HAP-1 (cell line): ENCODE measurements around the gene HECTD1.

Experiments
- DNase-seq, 2 experiments: peaks; one replicate each; pipeline ENCODE4 v3.0.0-alpha.2; 2016 to 2020; ENCODE audit warnings: low spot score in 2 of 2
- H3K27me3 ChIP-seq: fragments of 250-450 bp; sonication (Bioruptor Pico); 2 replicates; pipeline ENCODE4 v1.5.1; 2020; ENCODE audit warnings: low read depth, mild to moderate bottlenecking, moderate library complexity
- H3K36me3 ChIP-seq: fragments of 250-450 bp; sonication (Bioruptor Pico); replicated peaks from 2 replicates; pipeline ENCODE4 v1.5.1; 2020; ENCODE audit warnings: mild to moderate bottlenecking
- H3K4me1 ChIP-seq: fragments of 250-450 bp; sonication (Bioruptor Pico); 2 replicates; pipeline ENCODE4 v1.5.1; 2020; ENCODE audit warnings: mild to moderate bottlenecking
- H3K4me3 ChIP-seq: fragments of 250-450 bp; sonication (Bioruptor Pico); 2 replicates; pipeline ENCODE4 v1.5.1; 2020; ENCODE audit warnings: mild to moderate bottlenecking, moderate library complexity
- H3K9me3 ChIP-seq: fragments of 250-450 bp; sonication (Bioruptor Pico); 2 replicates; pipeline ENCODE4 v1.5.1; 2020; ENCODE audit warnings: mild to moderate bottlenecking, moderate library complexity
- in situ Hi-C: fragments of 300-500 bp; cut with MboI; formaldehyde crosslinking; loops from 3 replicates; pipeline ENCODE4 v1.14.3; 2020; ENCODE audit warnings: low sequenced_read_pairs, inconsistent platforms, mixed read lengths

HECTD1 gene

GRCh38 chr14:31172084-31172483 is 35.5 kb downstream of the HECTD1 start:
- no peaks in the 10 kb centered on the region for H3K9me3 ChIP-seq
- no peaks in the 10 kb centered on the region for H3K27me3 ChIP-seq
- in situ Hi-C loops: loop anchor here (10.0 kb wide), 1 partner anchor 183 kb away; no protein-coding TSS in a partner anchor
- H3K36me3 ChIP-seq: peaks cover 60% of the 10 kb centered on the region
- DNase-seq: no peak
- H3K4me1 ChIP-seq: no peaks in the 10 kb centered on the region
- H3K4me3 ChIP-seq: no peak overlapping the region

DNA sequence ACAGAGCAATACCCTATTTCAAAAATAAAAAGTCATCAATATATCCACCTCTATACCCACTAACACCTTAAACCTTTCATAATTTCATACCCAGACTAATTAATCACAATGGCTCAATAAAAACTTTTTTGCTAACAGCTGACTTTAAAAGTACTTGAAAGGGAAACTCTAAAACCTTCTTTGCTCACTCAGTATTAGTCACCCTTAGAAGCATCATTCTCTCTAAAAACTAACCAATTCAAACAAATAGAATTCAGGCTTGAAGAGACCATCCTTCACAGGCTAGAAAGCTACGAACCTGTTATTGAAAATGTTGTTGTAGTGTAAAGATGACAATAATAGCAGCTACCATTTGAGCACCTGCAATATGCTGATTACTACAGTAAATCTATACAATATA is 37.2 kb downstream of the HECTD1 start:
- Histone ChIP-seq H3K27me3 (no peaks in the 10 kb centered on the region), H3K9me3 (no peaks in the 10 kb centered on the region), H3K4me1 (no peaks in the 10 kb centered on the region), H3K36me3 (peaks cover 62% of the 10 kb centered on the region), H3K4me3 (no peak overlapping the region)
- in situ Hi-C loops: loop anchor here (10.0 kb wide), 1 partner anchor 184 kb away; no protein-coding TSS in a partner anchor
- DNase-seq: no peak

DNA sequence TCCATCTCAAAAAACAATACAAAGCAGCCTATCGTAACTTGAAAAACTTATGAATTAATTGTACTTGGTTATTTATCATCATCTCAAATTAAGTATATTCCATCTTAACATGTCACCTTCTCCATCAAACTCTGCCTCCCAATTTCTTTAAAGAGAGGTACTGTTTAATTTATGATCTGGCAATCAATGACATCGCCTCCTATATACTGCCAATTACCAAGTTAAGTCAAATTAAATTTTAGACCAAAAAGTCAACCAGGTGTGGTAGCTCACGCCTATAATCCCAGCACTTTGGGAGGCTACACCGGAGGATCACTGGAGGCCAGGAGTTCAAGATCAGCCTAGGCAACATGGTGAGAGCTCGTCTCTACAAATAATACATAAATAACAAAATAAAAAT is 37.7 kb downstream of the HECTD1 start:
- Histone ChIP-seq H3K36me3 (peaks cover 60% of the 10 kb centered on the region), H3K4me3 (no peak overlapping the region), H3K9me3 (no peaks in the 10 kb centered on the region), H3K27me3 (no peaks in the 10 kb centered on the region), H3K4me1 (no peaks in the 10 kb centered on the region)
- in situ Hi-C loops: loop anchor here (10.0 kb wide), 1 partner anchor 185 kb away; no protein-coding TSS in a partner anchor
- DNase-seq: no peak

DNA sequence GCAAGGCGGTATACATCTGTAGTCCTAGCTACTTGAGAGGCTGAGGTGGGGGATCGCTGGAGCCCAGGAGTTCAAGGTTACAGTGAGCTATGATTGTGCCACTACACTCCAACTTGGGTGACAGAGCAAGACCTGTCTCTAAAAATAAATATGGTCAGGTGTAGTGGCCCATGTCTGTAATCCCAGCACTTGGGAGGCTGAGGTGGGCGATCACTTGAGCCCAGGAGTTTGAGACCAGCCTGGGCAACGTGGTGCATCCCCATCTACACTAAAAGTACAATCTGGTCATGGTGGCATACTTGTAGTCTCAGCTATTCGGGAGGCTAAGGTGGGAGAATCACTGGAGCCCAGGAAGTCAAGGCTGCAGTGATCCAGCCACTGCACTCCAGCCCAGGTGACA is 40.6 kb downstream of the HECTD1 start:
- peaks cover 52% of the 10 kb centered on the region for H3K36me3 ChIP-seq
- H3K4me1 ChIP-seq: no peaks in the 10 kb centered on the region
- no peaks in the 10 kb centered on the region for H3K9me3 ChIP-seq
- no peak overlapping the region for H3K4me3 ChIP-seq
- in situ Hi-C loops: no loop called here
- H3K27me3 ChIP-seq: no peaks in the 10 kb centered on the region
- DNase-seq: no peak

DNA sequence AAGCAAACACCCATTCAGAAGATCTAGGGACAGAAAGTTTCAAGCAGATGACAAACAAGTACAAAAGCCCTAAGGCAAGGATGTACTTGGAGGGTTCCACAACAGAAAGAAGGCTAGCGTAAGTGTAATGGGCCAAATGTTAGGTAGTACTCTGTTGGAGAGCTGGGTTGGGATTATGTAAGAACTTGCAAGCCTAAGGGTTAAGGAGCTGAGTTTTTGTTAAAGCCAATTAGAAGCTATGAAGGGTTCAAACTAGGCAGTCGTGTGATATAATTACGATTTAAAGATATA is 41.4 kb downstream of the HECTD1 start:
- no peak overlapping the region for H3K4me3 ChIP-seq
- in situ Hi-C loops: no loop called here
- H3K27me3 ChIP-seq: no peaks in the 10 kb centered on the region
- no peaks in the 10 kb centered on the region for H3K4me1 ChIP-seq
- no peak for DNase-seq
- no peaks in the 10 kb centered on the region for H3K9me3 ChIP-seq
- H3K36me3 ChIP-seq: peaks cover 46% of the 10 kb centered on the region

DNA sequence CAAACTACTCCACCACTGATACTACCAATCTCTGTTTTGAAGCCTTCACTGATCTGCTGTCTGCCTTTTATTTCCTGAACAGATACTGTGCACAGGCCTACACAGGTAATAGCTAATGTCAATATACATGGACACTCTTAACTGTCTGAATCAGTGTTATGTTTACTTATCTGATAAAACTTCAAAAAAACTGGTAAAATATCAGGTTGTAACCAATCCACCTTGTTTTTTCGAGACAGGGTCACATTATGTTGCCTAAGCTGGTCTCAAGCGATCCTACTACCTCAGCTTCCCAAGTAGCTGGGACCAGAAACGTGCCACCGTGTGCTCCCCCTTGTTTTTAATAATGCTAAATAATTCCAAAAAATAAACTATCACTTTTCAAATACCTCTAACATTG is 43.5 kb downstream of the HECTD1 start:
- Histone ChIP-seq H3K4me1 (no peaks in the 10 kb centered on the region), H3K4me3 (no peak overlapping the region), H3K9me3 (no peaks in the 10 kb centered on the region), H3K27me3 (no peaks in the 10 kb centered on the region), H3K36me3 (peaks cover 34% of the 10 kb centered on the region)
- in situ Hi-C loops: no loop called here
- no peak for DNase-seq

DNA sequence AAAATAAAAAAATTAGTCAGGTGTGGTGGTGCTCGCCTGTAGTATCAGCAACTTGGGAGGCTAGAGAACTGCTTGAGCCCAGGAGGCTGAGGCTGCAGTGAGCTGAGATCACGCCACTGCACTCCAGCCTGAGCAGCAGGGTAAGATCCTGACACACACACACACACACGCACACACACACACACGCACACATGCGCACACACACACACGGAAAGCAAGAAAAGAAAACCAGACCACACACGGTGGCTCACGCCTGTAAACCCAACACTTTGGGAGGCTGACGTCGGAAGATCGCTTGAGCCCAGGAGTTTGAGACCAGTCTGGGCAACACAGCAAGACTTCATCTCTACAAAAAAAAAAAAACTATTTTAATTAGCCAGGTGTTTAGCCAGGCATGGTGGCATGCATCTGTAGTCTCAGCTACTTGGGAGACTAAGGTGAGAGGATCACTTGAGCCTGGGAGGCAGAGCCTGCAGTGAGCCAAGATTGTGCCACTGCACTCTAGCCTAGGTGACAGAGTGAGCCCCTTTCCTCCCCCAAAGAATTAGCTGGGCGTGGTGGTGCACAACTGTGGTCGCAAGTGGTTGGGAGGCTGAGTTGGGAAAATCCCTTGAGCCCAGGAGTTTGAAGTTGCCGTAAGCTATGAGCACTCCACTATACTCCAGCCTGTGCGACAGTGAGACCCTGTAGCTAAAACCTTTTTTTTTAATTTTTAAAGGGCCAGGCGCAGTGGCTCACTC is 44.5 kb downstream of the HECTD1 start:
- H3K36me3 ChIP-seq: peaks cover 40% of the 10 kb centered on the region

GRCh38 chr14:31161274-31161673 is 46.3 kb downstream of the HECTD1 start:
- H3K4me3 ChIP-seq: no peak overlapping the region
- peaks cover 37% of the 10 kb centered on the region for H3K36me3 ChIP-seq
- in situ Hi-C loops: no loop called here
- H3K27me3 ChIP-seq: no peaks in the 10 kb centered on the region
- no peaks in the 10 kb centered on the region for H3K9me3 ChIP-seq
- no peaks in the 10 kb centered on the region for H3K4me1 ChIP-seq
- no peak for DNase-seq

More for the DNA sequence above, 44.5 kb downstream of the HECTD1 start:
- Histone ChIP-seq H3K27me3 (no peaks in the 10 kb centered on the region), H3K9me3 (no peaks in the 10 kb centered on the region), H3K4me3 (no peak overlapping the region), H3K4me1 (no peaks in the 10 kb centered on the region)
- in situ Hi-C loops: no loop called here
- no peak for DNase-seq

GRCh38 chr14:31159682-31160296 is 47.8 kb downstream of the HECTD1 start:
- no peaks in the 10 kb centered on the region for H3K4me1 ChIP-seq
- no peaks in the 10 kb centered on the region for H3K9me3 ChIP-seq
- no peak overlapping the region for H3K4me3 ChIP-seq
- no peak for DNase-seq
- peaks cover 38% of the 10 kb centered on the region for H3K36me3 ChIP-seq
- no peaks in the 10 kb centered on the region for H3K27me3 ChIP-seq
- in situ Hi-C loops: no loop called here

DNA sequence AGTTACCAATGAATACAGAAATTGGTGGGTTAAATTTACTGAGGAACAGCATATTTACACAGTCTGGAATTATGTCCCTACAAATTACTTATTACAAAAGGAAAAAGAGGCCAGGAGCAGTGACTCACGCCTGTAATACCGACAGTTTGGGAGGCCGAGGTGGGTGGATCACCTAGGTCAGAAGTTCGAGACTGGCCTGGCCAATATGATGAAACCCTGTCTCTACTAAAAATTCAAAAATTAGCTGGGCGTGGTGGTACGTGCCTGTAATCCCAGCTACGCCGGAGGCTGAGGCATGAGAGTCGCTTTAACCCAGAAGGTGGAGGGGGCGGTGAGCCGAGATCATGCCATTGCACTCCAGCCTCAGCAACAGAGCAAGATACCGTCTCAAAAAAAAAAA is 52.6 kb downstream of the HECTD1 start:
- DNase-seq: no peak
- in situ Hi-C loops: no loop called here
- H3K27me3 ChIP-seq: no peaks in the 10 kb centered on the region
- no peaks in the 10 kb centered on the region for H3K9me3 ChIP-seq
- no peak overlapping the region for H3K4me3 ChIP-seq
- peaks cover 37% of the 10 kb centered on the region for H3K36me3 ChIP-seq
- no peaks in the 10 kb centered on the region for H3K4me1 ChIP-seq

- no peak for DNase-seq
- H3K36me3 ChIP-seq: peaks cover 54% of the 10 kb centered on the region
- H3K9me3 ChIP-seq: no peaks in the 10 kb centered on the region
- peaks cover 14% of the 10 kb centered on the region for H3K4me1 ChIP-seq
- H3K27me3 ChIP-seq: no peaks in the 10 kb centered on the region
- in situ Hi-C loops: no loop called here
- no peak overlapping the region for H3K4me3 ChIP-seq
These were observed 65.0 kb downstream of the HECTD1 start for GRCh38 chr14:31142455-31143087.

- Histone ChIP-seq H3K36me3 (peaks cover 55% of the 10 kb centered on the region), H3K27me3 (no peaks in the 10 kb centered on the region), H3K4me3 (no peak overlapping the region), H3K9me3 (no peaks in the 10 kb centered on the region), H3K4me1 (peaks cover 14% of the 10 kb centered on the region)
- in situ Hi-C loops: no loop called here
- DNase-seq: no peak
These were observed 68.2 kb downstream of the HECTD1 start for GRCh38 chr14:31139301-31139847.

DNA sequence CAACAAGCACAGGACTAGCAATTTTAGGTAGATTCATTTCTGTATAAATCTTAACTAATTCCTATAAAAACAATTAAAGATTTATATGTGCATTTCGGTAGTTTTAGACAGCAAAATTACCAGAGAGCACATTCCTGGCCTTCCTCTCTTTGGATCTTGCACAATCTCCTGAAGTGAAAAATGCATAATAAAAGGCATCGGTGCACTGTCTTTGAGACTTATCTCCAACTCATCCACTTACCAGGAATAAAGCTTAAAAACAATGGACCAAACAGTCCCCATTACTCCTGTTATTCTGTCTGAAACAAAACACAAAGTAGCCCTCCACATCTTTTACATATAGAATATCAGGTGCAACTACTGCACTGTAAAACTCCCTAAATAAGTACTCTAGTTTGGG is 69.3 kb downstream of the HECTD1 start:
- H3K36me3 ChIP-seq: peaks cover 50% of the 10 kb centered on the region
- H3K4me1 ChIP-seq: peaks cover 14% of the 10 kb centered on the region
- in situ Hi-C loops: no loop called here
- H3K9me3 ChIP-seq: no peaks in the 10 kb centered on the region
- H3K27me3 ChIP-seq: no peaks in the 10 kb centered on the region
- peak in 1 of 2 experiments; percentile 64 for DNase-seq
- no peak overlapping the region for H3K4me3 ChIP-seq
